Upper lobe of right lung (tissue), 1 donor: ENCODE results near the gene ENPP6. TPM values are rescaled to one million over a fixed set of nuclear protein-coding genes. Genes with fewer than 3 reads are reported as not detected.

Experiments used
- ATAC-seq: fragments of 200-7000 bp; cut with Tn5 transposase; one replicate; pipeline ENCODE4 v1.9.1; 2020; ENCODE audit warnings: mild to moderate bottlenecking, moderate library complexity
- DNase-seq: peaks from one replicate; pipeline ENCODE4 v3.0.0-alpha.2; 2020
- H3K27ac ChIP-seq: fragments of 200-600 bp; one replicate; pipeline ENCODE4 v1.8.0; 2022
- H3K27me3 ChIP-seq: fragments of 200-600 bp; one replicate; pipeline ENCODE4 v1.8.0; 2022; ENCODE audit warnings: mild to moderate bottlenecking
- H3K36me3 ChIP-seq: fragments of 200-600 bp; one replicate; pipeline ENCODE4 v1.8.0; 2022
- H3K4me1 ChIP-seq: fragments of 200-600 bp; one replicate; pipeline ENCODE4 v1.8.0; 2022
- H3K4me3 ChIP-seq: fragments of 200-600 bp; one replicate; pipeline ENCODE4 v1.8.0; 2022; ENCODE audit warnings: mild to moderate bottlenecking
- H3K9me3 ChIP-seq: fragments of 200-600 bp; one replicate; pipeline ENCODE4 v1.8.0; 2022
- CTCF ChIP-seq: fragments of 200-600 bp; IDR thresholded peaks from one replicate; pipeline ENCODE4 v1.8.0; 2022; ENCODE audit warnings: antibody characterized with exemption
- intact Hi-C: fragments of 100-400 bp; cut with DNase I; formaldehyde crosslinking; loops from one replicate; pipeline ENCODE4 v1.11.0; 2022
- total RNA-seq: library from RNA; stranded (reverse); fragmentation: NEBNext Ultra II Directional; extraction: Animal tissue kit (Norgen Biotek cat#: 25700); gene quantifications from one replicate; pipeline ENCODE4 v1.2.1, GENCODE V29; 2021
- donor health status: DM: no; HTN: yes; CAD: no; lungs with severe emphysema.

Gene ENPP6
- total RNA-seq, 1 donor from 2014 or later: 0.12 TPM

GRCh38 chr4:184168406-184169019, 49.2 kb downstream of the ENPP6 start:
- no peak overlapping the region for H3K4me3 ChIP-seq
- H3K4me1 ChIP-seq: peaks cover 3% of the 10 kb centered on the region
- no peaks in the 10 kb centered on the region for H3K9me3 ChIP-seq
- no peaks in the 10 kb centered on the region for H3K36me3 ChIP-seq
- ATAC-seq (peak; percentile 96), DNase-seq (peak; percentile 87)
- TF ChIP-seq CTCF: peak; percentile 95
- intact Hi-C loops: loop anchor here (5.0 kb wide), 1 partner anchor 326 kb away; no protein-coding TSS in a partner anchor
- H3K27me3 ChIP-seq: peaks cover 9% of the 10 kb centered on the region
- no peak overlapping the region for H3K27ac ChIP-seq

- no peak for DNase-seq
- peaks cover 9% of the 10 kb centered on the region for H3K27me3 ChIP-seq
- H3K4me3 ChIP-seq: no peak overlapping the region
- H3K4me1 ChIP-seq: peaks cover 3% of the 10 kb centered on the region
- H3K9me3 ChIP-seq: no peaks in the 10 kb centered on the region
- intact Hi-C loops: loop anchor here (5.0 kb wide), 1 partner anchor 325 kb away; no protein-coding TSS in a partner anchor
- H3K27ac ChIP-seq: no peak overlapping the region
- H3K36me3 ChIP-seq: no peaks in the 10 kb centered on the region
- no peak for ATAC-seq
- no peak for TF ChIP-seq CTCF
Measured at GRCh38 chr4:184167576-184167975, 50.1 kb downstream of the ENPP6 start.

- TF ChIP-seq CTCF: no peak
- Histone ChIP-seq H3K36me3 (no peaks in the 10 kb centered on the region), H3K9me3 (no peaks in the 10 kb centered on the region), H3K4me3 (no peak overlapping the region), H3K27me3 (peaks cover 9% of the 10 kb centered on the region), H3K4me1 (peaks cover 3% of the 10 kb centered on the region), H3K27ac (no peak overlapping the region)
- intact Hi-C loops: loop anchor here (5.0 kb wide), 1 partner anchor 324 kb away; no protein-coding TSS in a partner anchor
- no peak for DNase-seq
- no peak for ATAC-seq
Measured at GRCh38 chr4:184166736-184167135, 50.9 kb downstream of the ENPP6 start.

- intact Hi-C loops: loop anchor here (5.0 kb wide), 1 partner anchor 323 kb away; no protein-coding TSS in a partner anchor
Measured at GRCh38 chr4:184165291-184165690, 52.4 kb downstream of the ENPP6 start.

GRCh38 chr4:184163813-184164212, 53.9 kb downstream of the ENPP6 start:
- DNase-seq (peak; percentile 82), ATAC-seq (peak; percentile 90)
- TF ChIP-seq CTCF: peak; percentile 68
- intact Hi-C loops: no loop called here
- H3K27me3 ChIP-seq: peaks cover 9% of the 10 kb centered on the region
- H3K27ac ChIP-seq: no peak overlapping the region
- no peaks in the 10 kb centered on the region for H3K9me3 ChIP-seq
- H3K4me1 ChIP-seq: peaks cover 3% of the 10 kb centered on the region
- H3K4me3 ChIP-seq: no peak overlapping the region
- no peaks in the 10 kb centered on the region for H3K36me3 ChIP-seq

More at GRCh38 chr4:184165291-184165690, 52.4 kb downstream of the ENPP6 start:
- peaks cover 3% of the 10 kb centered on the region for H3K4me1 ChIP-seq
- no peak for DNase-seq
- ATAC-seq: no peak
- H3K27me3 ChIP-seq: peaks cover 9% of the 10 kb centered on the region
- H3K27ac ChIP-seq: no peak overlapping the region
- no peaks in the 10 kb centered on the region for H3K36me3 ChIP-seq
- TF ChIP-seq CTCF: no peak
- H3K9me3 ChIP-seq: no peaks in the 10 kb centered on the region
- no peak overlapping the region for H3K4me3 ChIP-seq
